Measurements from ENCODE around the gene PRRT1B. TPM values are rescaled to one million over a fixed set of nuclear protein-coding genes. Genes with fewer than 3 reads are reported as not detected.
"Not testable (repeated sequence)": the region's sequence is repeated elsewhere in the genome, so short reads cannot be mapped to it uniquely, and the experiment has no call there.

Gene PRRT1B
- total RNA-seq, 4 donors from 2014 or later, result not detected

- TF ChIP-seq CTCF (IDR thresholded peaks at IDR 0.05), result no peak
- H3K4me3 ChIP-seq, result peak overlapping the region in 1 of 2 donors; percentile 38
- no peak overlapping the region for H3K27ac ChIP-seq
- peaks cover 0 to 21% (median 8%) of the 10 kb centered on the region in 3 donors for H3K4me1 ChIP-seq
- H3K36me3 ChIP-seq, result no peaks in the 10 kb centered on the region
- ATAC-seq, result peak; percentile 10
- H3K27me3 ChIP-seq, result peaks cover 57% of the 10 kb centered on the region
- H3K9me3 ChIP-seq, result peaks cover 0 to 30% (median 0%) of the 10 kb centered on the region in 3 donors
- WGBS, 2 donors (ENCODE audit: low coverage in 1 of 2), result no CpG with 5 or more reads among the region's 30 CpGs
These were observed 538 bp downstream of the PRRT1B start for GRCh38 chr9:131545786-131546335.

- H3K27me3 ChIP-seq, result peaks cover 63% of the 10 kb centered on the region
- H3K36me3 ChIP-seq, result no peaks in the 10 kb centered on the region
- peaks cover 0 to 30% (median 0%) of the 10 kb centered on the region in 3 donors for H3K9me3 ChIP-seq
- H3K4me1 ChIP-seq, result peaks cover 0 to 21% (median 8%) of the 10 kb centered on the region in 3 donors
- no peak for ATAC-seq
- no peak overlapping the region for H3K27ac ChIP-seq
- peak overlapping the region in 1 of 2 donors; percentile 38 for H3K4me3 ChIP-seq
- 0 to 10% methylated on average over 4 to 8 of the region's 49 CpGs for WGBS, 2 donors (ENCODE audit: low coverage in 1 of 2)
- no peak for TF ChIP-seq POLR2A (IDR thresholded peaks at IDR 0.05)
- TF ChIP-seq POLR2AphosphoS5 (IDR thresholded peaks at IDR 0.05), result no peak
- no peak for TF ChIP-seq EP300 (IDR thresholded peaks at IDR 0.05)
These were observed 1.2 kb downstream of the PRRT1B start for GRCh38 chr9:131546336-131547084.

GRCh38 chr9:131549186-131549585 lies 3.9 kb downstream of the PRRT1B start:
- H3K9me3 ChIP-seq, ATAC-seq, H3K36me3 ChIP-seq, H3K27ac ChIP-seq, H3K4me3 ChIP-seq: not testable (repeated sequence)
- H3K4me1 ChIP-seq, result peaks cover 0 to 21% (median 8%) of the 10 kb centered on the region in 3 donors
- peaks cover 90% of the 10 kb centered on the region for H3K27me3 ChIP-seq
- WGBS, 2 donors (ENCODE audit: low coverage in 1 of 2), result 76 to 82% methylated on average over 6 to 7 of the region's 10 CpGs

- not testable (repeated sequence) for ATAC-seq, H3K9me3 ChIP-seq
- H3K27me3 ChIP-seq, result peaks cover 90% of the 10 kb centered on the region
These were observed 5.1 kb downstream of the PRRT1B start for GRCh38 chr9:131550465-131550864.

GRCh38 chr9:131552030-131552429 lies 6.7 kb downstream of the PRRT1B start:
- Histone ChIP-seq H3K9me3 (no peaks in the 10 kb centered on the region), H3K4me3 (no peak overlapping the region), H3K27ac (no peak overlapping the region), H3K4me1 (peaks cover 0 to 7% (median 0%) of the 10 kb centered on the region in 3 donors), H3K36me3 (no peaks in the 10 kb centered on the region), H3K27me3 (peaks cover 90% of the 10 kb centered on the region)
- TF ChIP-seq POLR2AphosphoS5 (IDR thresholded peaks at IDR 0.05), result no peak
- no peak for TF ChIP-seq POLR2A (IDR thresholded peaks at IDR 0.05)
- TF ChIP-seq EP300 (IDR thresholded peaks at IDR 0.05), result no peak
- no peak for TF ChIP-seq CTCF (IDR thresholded peaks at IDR 0.05)
- 79 to 95% methylated on average over 5 to 6 of the region's 6 CpGs for WGBS, 2 donors (ENCODE audit: low coverage in 1 of 2)
- ATAC-seq, result no peak

More at GRCh38 chr9:131550465-131550864, 5.1 kb downstream of the PRRT1B start:
- 41 to 52% methylated on average over 3 to 8 of the region's 8 CpGs for WGBS, 2 donors (ENCODE audit: low coverage in 1 of 2)
- H3K4me1 ChIP-seq, result peaks cover 0 to 22% (median 8%) of the 10 kb centered on the region in 3 donors
- not testable (repeated sequence) for H3K27ac ChIP-seq, H3K36me3 ChIP-seq, H3K4me3 ChIP-seq

- Histone ChIP-seq H3K4me1 (peaks cover 0 to 5% (median 0%) of the 10 kb centered on the region in 3 donors), H3K36me3 (no peaks in the 10 kb centered on the region), H3K27me3 (peaks cover 78% of the 10 kb centered on the region), H3K9me3 (no peaks in the 10 kb centered on the region), H3K4me3 (no peak overlapping the region), H3K27ac (no peak overlapping the region)
- no peak for TF ChIP-seq POLR2A (IDR thresholded peaks at IDR 0.05)
- no peak for TF ChIP-seq EP300 (IDR thresholded peaks at IDR 0.05)
- no peak for TF ChIP-seq POLR2AphosphoS5 (IDR thresholded peaks at IDR 0.05)
- TF ChIP-seq CTCF (IDR thresholded peaks at IDR 0.05), result no peak
- WGBS, 2 donors (ENCODE audit: low coverage in 1 of 2), result 100% methylated on average over 1 of the region's 60 CpGs; no CpG with 5 or more reads in 1 of the 2 donors
- no peak for ATAC-seq
These were observed 8.9 kb downstream of the PRRT1B start for GRCh38 chr9:131554087-131554842.

Data from gastroesophageal sphincter (tissue), 4 donors.